ENCODE data around the gene MRE11.

MRE11 gene

DNA sequence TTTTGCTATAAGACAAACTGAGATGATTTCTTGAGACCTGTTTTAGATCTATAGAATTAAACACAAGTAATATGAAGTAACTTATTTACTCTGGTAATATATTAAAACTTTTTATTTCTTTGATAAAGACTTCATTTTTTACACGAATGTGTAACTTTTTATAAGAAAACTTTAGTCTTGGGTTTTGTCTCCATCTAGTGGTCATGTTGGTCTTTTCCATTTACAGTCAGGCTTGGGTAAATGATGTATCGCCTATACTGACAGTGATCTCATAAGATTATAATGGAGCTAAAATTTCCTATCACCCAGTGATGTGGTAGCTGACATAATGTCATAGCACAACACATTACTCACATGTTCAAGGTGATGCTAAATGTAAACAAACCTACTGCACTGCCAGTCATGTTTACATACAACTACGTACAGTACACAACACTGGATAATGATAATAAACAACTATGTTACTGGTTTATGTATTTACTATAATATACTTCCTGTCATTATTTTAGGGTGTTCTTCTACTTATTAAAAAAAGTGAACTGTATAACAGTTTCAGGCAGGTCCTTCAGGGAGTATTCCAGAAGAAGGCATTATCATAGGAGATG is 11.1 kb upstream of the MRE11 start:
- DNase-seq, result peak; percentile 19 to 77

- peak in 1 of 2 experiments; percentile 26 for DNase-seq
Observed at GRCh38 chr11:94501522-94501921, 7.9 kb upstream of the MRE11 start.

GRCh38 chr11:94500181-94500580 is 6.5 kb upstream of the MRE11 start:
- DNase-seq, result no peak

- no peak for DNase-seq
Observed at GRCh38 chr11:94494126-94494680, 559 bp upstream of the MRE11 start.

GRCh38 chr11:94486068-94486467 is 7.6 kb downstream of the MRE11 start:
- no peak for DNase-seq

- no peak for DNase-seq
Observed at GRCh38 chr11:94481342-94481741, 12.3 kb downstream of the MRE11 start.

DNA sequence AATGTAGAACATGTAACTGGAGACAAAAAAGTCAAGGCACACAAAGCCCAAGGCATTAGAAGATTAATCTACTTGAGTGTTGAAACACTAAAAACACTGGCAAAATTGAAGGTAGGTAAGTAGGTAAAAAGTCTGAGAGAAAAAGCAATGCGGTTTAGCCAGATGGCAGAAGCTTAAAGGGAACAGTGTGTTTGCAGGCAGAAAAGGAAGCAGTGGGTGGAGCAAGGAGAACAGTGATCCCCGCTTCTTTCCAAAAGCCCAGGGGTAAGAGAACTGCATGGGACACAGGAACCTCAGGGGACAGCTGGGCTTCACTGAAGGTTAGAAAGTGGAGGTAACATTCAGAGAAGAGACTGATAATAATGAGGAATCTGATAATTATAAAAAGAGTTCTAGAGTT is 16.0 kb downstream of the MRE11 start:
- no peak for DNase-seq

DNA sequence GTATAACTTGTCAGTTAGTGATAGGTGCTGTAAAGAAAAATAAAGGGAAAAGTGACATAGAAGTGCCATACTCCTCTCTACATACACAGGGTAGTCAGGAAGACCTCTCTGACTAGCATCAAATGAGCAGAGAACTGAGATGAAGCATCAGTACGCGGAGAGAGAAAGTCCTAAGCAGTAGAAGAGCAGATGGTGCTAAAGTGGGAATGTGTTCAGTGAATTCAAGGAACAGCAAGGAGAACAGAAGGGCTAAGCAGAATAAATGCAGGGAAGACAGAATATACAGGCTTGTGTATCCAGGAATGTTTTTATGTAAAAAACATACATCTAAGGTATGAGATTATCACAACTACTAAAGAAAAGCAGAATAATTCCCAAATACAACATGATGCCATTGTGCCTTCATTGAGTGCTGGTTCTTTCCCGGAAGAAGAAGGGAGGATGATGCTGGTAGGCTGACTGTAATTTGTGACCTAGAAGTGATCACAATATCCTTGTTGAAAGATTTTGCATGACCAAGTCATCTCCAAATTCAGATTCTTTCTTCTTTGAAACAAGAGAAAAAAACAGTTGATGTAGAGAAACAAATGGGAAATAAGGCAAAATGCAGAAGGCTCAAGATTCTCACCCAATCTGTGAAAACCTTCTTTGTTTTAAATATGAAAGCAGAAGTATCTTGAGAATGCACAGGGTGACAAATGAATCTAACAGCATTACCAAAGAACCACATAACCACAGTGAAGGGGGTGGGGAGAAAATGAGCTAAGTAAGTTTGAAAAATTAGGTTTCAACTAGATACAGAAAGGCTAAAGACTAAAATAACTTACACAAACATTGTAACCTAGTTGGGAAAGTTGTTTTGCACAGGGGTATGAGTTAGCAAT is 20.5 kb downstream of the MRE11 start:
- no peak for DNase-seq

DNA sequence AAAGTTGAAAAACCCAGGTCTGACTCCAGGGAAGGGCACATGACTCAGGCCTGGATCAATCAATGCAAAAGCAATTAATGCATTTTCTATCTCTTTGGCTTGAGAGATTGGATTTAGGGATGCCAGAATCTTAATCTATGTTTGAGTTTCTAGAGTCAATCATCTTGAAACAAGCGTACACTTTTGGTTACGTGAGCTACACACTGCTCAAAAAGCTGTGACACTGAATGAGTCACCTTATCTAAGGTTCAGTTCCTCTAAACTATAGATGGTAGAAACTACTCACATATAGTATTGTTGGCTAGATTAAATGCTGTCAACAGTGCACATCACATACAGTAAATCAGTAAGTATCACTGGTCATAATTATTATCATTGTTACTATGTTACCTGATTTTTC is 24.2 kb downstream of the MRE11 start:
- no peak for DNase-seq

DNA sequence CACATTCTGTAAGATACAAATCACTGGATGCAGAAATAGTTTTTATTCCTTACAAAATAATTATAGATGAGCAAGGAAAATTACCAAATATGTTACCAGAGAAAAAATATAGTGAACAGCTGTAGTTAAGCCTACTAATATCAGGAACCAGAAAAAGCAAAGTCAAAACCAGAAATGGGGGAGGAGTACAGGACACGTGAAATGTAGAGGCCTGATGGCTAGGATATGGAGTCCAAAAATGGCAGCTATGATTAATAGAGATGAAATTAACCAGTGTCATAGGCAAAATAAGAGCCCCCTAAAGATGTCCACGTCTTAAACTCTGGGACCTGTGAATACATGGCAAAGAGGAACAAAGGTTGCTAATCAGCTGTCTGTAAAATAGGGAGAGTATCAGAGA is 34.1 kb downstream of the MRE11 start:
- DNase-seq, result no peak

- no peak for DNase-seq
Observed at GRCh38 chr11:94457118-94458029, 36.3 kb downstream of the MRE11 start.

GRCh38 chr11:94455861-94456260 is 37.8 kb downstream of the MRE11 start:
- DNase-seq, result no peak

DNA sequence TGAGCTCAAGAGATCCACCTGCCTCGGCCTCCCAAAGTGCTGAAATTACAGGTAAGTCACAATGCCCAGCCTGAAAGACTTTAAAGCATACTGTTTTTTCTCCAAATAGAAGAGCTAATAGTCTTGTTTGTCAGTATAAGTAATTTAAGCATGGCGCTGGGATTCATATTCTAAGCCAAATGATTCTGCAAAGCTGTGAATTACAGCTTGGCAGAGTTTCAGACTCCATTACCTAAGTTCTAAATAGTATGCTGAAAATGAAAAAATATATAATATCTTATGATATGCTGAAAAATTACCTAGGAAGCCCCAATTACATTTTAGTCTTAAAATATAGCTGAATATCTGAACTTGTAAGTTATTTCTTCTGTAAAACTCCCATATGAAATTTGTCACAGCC is 39.3 kb downstream of the MRE11 start:
- DNase-seq, result no peak

DNA sequence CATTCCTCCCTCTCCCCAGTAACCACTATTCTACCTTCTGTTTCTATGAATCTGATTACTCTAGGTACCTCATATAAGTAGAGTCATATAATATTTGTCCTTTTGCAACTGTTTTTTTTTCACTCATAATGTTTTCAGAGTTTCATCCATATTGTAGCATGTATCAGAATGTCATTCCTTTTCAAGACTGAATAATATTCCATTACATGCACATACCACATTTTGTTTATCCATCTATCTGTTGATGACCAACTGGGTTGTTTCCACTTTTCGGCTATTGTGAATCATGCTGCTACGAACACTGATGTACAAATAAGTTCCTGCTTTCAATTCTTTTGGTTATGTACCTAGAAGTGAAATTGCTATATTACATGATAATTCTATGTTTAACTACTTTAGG is 40.7 kb downstream of the MRE11 start:
- no peak for DNase-seq

DNA sequence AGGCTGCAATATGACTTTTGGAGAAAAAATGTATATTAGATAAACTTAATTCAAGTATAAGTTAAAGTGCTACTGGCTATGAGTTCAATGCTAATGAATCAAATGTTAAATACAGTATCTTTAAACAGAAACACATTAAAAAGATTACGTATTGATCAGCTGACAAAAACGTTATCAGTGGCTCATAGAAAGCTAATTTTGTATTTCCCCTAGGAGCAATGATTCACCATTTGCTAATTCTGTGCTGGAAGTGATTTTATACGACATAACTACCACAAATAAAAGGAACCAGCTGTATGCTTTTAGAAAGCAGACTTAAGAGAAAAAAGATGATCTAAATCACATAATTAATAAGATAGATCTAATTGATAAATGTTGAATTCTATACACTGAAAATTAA is 43.6 kb downstream of the MRE11 start:
- no peak for DNase-seq

- no peak for DNase-seq
Observed at GRCh38 chr11:94449437-94449836, 44.2 kb downstream of the MRE11 start.

DNA sequence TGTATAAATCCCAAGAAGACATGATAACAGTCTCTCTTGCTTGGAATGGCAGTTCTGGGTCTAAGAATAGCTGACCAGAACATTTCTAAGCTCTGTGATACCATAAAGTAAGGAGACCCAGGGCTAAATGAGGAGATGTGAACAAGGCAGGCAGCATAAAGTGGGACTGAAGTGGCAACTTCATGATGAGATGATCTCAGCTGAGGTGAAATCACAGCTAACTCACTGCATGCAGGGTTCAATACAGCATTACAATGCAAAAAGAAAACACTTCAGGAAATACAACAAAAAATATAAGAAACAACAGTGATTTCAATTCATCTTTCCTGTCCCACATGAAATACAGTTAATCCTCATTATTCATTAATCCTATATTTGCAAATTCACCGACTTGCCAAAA is 44.6 kb downstream of the MRE11 start:
- no peak for DNase-seq

DNA sequence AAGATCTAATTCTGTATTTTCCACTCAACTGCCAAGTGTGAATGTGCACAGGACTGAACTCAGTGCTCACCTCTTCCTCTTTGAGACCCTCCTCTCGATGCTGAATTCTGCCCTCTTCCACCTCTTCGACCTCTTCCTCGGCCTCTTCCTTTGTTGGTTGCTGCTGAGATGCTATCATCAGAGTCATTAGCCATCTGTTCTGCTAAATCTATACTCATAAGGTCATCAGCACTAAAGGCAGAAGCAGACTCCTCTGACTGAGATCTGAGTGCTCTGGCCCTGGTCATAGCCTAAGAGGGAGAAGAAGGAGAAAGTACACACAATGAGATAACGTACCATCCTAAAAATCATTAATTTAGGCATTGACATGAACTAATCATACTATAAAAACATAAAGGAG is 46.5 kb downstream of the MRE11 start:
- DNase-seq, result no peak

GRCh38 chr11:94445641-94446040 is 48.0 kb downstream of the MRE11 start:
- no peak for DNase-seq

DNA sequence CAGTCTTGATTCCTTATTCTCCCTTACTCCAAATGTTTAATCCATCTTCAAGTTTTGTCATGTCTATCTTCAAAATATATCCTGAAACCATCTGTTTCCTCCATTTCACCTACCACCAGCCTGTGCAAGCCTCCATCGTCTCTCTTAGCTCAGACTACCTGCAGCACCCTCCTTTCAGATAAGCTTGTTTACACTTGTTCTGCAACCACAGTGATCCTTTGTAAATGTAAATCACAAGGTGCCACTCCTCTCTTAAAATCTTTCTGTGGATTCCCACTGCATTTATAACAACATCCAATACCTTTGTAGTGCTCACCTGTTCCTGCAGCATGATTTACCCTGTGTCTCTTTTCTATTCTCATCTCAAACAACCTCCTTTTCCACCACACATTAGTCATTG is 60.6 kb downstream of the MRE11 start:
- DNase-seq, result no peak

DNA sequence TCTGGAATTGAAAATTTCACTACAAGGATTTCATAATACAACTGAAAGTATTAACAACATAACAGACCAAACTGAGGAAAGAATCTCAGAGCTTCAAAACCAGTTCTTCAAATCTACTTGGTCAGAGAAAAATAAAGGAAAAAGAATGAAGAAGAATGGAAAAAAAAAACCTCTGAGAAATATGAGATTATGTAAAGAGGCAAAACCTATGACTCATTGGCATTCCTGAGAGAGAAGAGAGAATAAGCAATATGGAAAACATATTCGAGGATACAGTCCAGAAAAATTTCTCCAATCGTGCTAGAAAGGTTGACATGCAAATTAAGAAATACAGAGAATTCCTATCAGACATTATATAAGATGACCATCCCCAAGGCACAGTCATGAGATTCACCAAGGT is 69.0 kb downstream of the MRE11 start:
- no peak for DNase-seq

DNA sequence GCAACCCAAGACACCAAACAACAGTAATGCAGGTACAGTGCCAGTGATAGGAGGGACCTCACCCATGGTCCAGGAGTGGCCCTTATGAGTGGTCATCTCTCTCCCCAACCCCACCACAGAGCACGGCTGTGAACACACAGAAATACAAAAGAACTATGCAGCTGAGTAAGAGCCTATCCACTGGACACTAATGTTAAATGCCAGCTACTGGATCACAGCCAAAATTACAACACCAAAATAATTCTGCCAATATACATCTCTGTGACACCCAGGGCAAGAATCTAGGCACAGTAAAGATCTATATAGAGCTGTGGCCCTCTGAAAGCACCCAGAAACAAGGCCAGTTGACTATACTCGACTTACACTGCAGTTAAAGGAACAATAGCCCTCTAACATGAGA is 69.6 kb downstream of the MRE11 start:
- no peak for DNase-seq

- no peak for DNase-seq
Observed at GRCh38 chr11:94423507-94423906, 70.1 kb downstream of the MRE11 start.
